SK-N-SH treated with all-trans-retinoic acid at 6 μM for 48 hours (cell line): ENCODE data around the gene PLCD3.

Experiments
- ATAC-seq: fragments of 200-7000 bp; cut with Tn5 transposase; 3 replicates; pipeline ENCODE4 v1.9.1; 2020; ENCODE audit warnings: mild to moderate bottlenecking, moderate library complexity
- BACH2 ChIP-seq: fragments of 250-450 bp; sonication (Bioruptor Pico); IDR thresholded peaks from 2 replicates; pipeline ENCODE4 v1.9.0; 2021; ENCODE audit warnings: mild to moderate bottlenecking, borderline replicate concordance
- CSDC2 ChIP-seq: fragments of 250-450 bp; sonication (Bioruptor Pico); IDR thresholded peaks from 2 replicates; pipeline ENCODE4 v1.5.0; 2020; ENCODE audit warnings: mild to moderate bottlenecking, moderate library complexity
- CSRNP3 ChIP-seq: fragments of 250-450 bp; sonication (Bioruptor Pico); IDR thresholded peaks from 2 replicates; pipeline ENCODE4 v1.5.1; 2021; ENCODE audit warnings: mild to moderate bottlenecking, moderate library complexity
- OSR1 ChIP-seq: fragments of 250-450 bp; sonication (Bioruptor Pico); IDR thresholded peaks from 2 replicates; pipeline ENCODE4 v1.8.0; 2022; ENCODE audit warnings: moderate library complexity, mild to moderate bottlenecking, inconsistent platforms
- POU6F1 ChIP-seq: fragments of 250-450 bp; sonication (Bioruptor Pico); IDR thresholded peaks from 2 replicates; pipeline ENCODE4 v1.8.0; 2021; ENCODE audit warnings: low read depth, mild to moderate bottlenecking, moderate library complexity, borderline replicate concordance
- PPARA ChIP-seq: fragments of 250-450 bp; sonication (Bioruptor Pico); IDR thresholded peaks from 2 replicates; pipeline ENCODE4 v1.5.0; 2020; ENCODE audit warnings: mild to moderate bottlenecking, borderline replicate concordance
- TCF4 ChIP-seq: fragments of 250-450 bp; sonication (Bioruptor Pico); IDR thresholded peaks from 2 replicates; pipeline ENCODE4 v1.8.0; 2021; ENCODE audit warnings: mild to moderate bottlenecking, moderate library complexity, borderline replicate concordance
- TSHZ2 ChIP-seq: fragments of 250-450 bp; sonication (Bioruptor Pico); IDR thresholded peaks from 2 replicates; pipeline ENCODE4 v1.5.0; 2020; ENCODE audit warnings: mild to moderate bottlenecking, moderate library complexity
- ZC3H10 ChIP-seq: fragments of 250-450 bp; sonication (Bioruptor Pico); IDR thresholded peaks from 2 replicates; pipeline ENCODE4 v1.5.1; 2021; ENCODE audit warnings: mild to moderate bottlenecking, moderate library complexity
- ZNF565 ChIP-seq: fragments of 450-650 bp; formaldehyde crosslinking; conservative IDR thresholded peaks from 2 replicates; pipeline ENCODE4 v1.5.0; 2020; ENCODE audit warnings: low read depth, mild to moderate bottlenecking, moderate library complexity
- ZNF70 ChIP-seq: fragments of 450-650 bp; formaldehyde crosslinking; IDR thresholded peaks from 2 replicates; pipeline ENCODE4 v1.5.0; 2020; ENCODE audit warnings: mild to moderate bottlenecking, moderate library complexity
- ZNF8 ChIP-seq: fragments of 450-650 bp; formaldehyde crosslinking; IDR thresholded peaks from 2 replicates; pipeline ENCODE4 v1.5.0; 2020; ENCODE audit warnings: mild to moderate bottlenecking, moderate library complexity

Gene PLCD3

GRCh38 chr17:45090711-45091110 lies 41.6 kb downstream of the PLCD3 start (continued):
- TF ChIP-seq TSHZ2 (CRISPR knock-in tag), result no peak

- TF ChIP-seq CSDC2 (CRISPR knock-in tag), result no peak
- no peak for TF ChIP-seq BACH2
- no peak for TF ChIP-seq CSRNP3 (CRISPR knock-in tag)
- no peak for TF ChIP-seq TCF4 (CRISPR knock-in tag)
- no peak for TF ChIP-seq OSR1 (CRISPR knock-in tag)
- TF ChIP-seq ZC3H10 (CRISPR knock-in tag), result no peak
- TF ChIP-seq ZNF565 (CRISPR knock-in tag), result no peak
- TF ChIP-seq TSHZ2 (CRISPR knock-in tag), result no peak
- TF ChIP-seq, all 23 proteins: peak for 0
- no peak for ATAC-seq
These were observed 43.6 kb downstream of the PLCD3 start for GRCh38 chr17:45088741-45089140.

GRCh38 chr17:45087978-45088377 lies 44.3 kb downstream of the PLCD3 start:
- TF ChIP-seq ZNF8 (CRISPR knock-in tag) (no peak), CSRNP3 (CRISPR knock-in tag) (no peak)
- no peak for ATAC-seq

GRCh38 chr17:45087504-45087975 lies 44.8 kb downstream of the PLCD3 start:
- no peak for ATAC-seq
- TF ChIP-seq ZNF70 (CRISPR knock-in tag) (no peak), ZC3H10 (CRISPR knock-in tag) (no peak), PPARA (no peak), TCF4 (CRISPR knock-in tag) (no peak), ZNF565 (CRISPR knock-in tag) (no peak), CSRNP3 (CRISPR knock-in tag) (no peak), CSDC2 (CRISPR knock-in tag) (no peak), BACH2 (no peak), POU6F1 (CRISPR knock-in tag) (no peak)
- TF ChIP-seq, all 23 proteins: peak for 0
